ENCODE data around the gene BABAM2. TPM values are rescaled to one million over a fixed set of nuclear protein-coding genes. Genes with fewer than 3 reads are reported as not detected.

Gene BABAM2
- polyA plus RNA-seq, 3 donors = 33.2 to 52.8 (median 49.3) TPM

DNA sequence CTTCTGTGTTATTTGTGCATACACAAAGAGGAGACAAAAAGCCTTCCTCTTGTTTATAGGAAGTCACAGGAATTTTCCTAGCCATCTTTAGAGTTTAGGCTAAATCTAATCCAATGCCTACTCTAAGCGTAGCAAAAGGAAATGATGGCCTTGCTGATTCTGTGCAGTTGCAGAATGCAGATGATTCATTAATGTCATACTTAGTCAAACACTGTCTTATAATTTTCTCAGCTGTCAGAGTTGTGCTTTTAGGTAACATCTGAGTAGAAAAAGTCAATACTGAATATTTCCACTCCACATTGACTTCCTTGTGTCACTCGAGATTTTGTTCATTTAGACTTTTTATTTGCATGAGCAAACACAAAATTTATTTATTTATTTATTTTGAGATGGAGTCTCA, 344.3 kb downstream of the BABAM2 start:
- H2AFZ ChIP-seq (ENCODE audit: insufficient read depth, low read depth, low read length, poor library complexity, severe bottlenecking) = no peak overlapping the region
- intact Hi-C loops (cut with micrococcal nuclease) = no loop called here
- H3K4me1 ChIP-seq (ENCODE audit: control insufficient read depth in 1 of 2, insufficient read depth in 2 of 2, low read length in 2 of 2) = peaks cover 0 to 2% of the 10 kb centered on the region in 2 donors
- Mint-ChIP-seq H3K4me1 (peaks cover 5% of the 10 kb centered on the region), H3K27me3 (ENCODE audit: low read depth in 3 of 3) (peaks cover 0 to 2% (median 0%) of the 10 kb centered on the region in 3 donors), H3K9me3 (no peaks in the 10 kb centered on the region), H3K4me3 (no peak overlapping the region), H3K27ac (no peak overlapping the region), H3K36me3 (peaks cover 21 to 30% of the 10 kb centered on the region in 2 donors)
- peaks cover 5 to 12% of the 10 kb centered on the region in 2 donors for H3K36me3 ChIP-seq (replicated peaks in 1 of 2; ENCODE audit: control insufficient read depth in 1 of 2, insufficient read depth in 2 of 2, low read length in 2 of 2)
- no peak overlapping the region for H3K4me3 ChIP-seq (replicated peaks in 1 of 3; ENCODE audit: low read depth in 2 of 3, low read length in 3 of 3)
- H3K4me2 ChIP-seq (replicated peaks; ENCODE audit: extremely low read depth, low read length, poor library complexity, severe bottlenecking) = no peak overlapping the region
- 100% methylated on average over 1 of the region's 2 CpGs for WGBS (ENCODE audit: insufficient coverage)
- H3K27me3 ChIP-seq (ENCODE audit: control insufficient read depth in 2 of 2, insufficient read depth in 2 of 2, low read length in 2 of 2) = no peaks in the 10 kb centered on the region
- no peaks in the 10 kb centered on the region for H4K20me1 ChIP-seq (ENCODE audit: insufficient read depth, low read length)
- H3K9me3 ChIP-seq (replicated peaks in 1 of 2; ENCODE audit: control insufficient read depth in 1 of 2, insufficient read depth in 1 of 2, low read length in 2 of 2) = no peaks in the 10 kb centered on the region
- DNase-seq = no peak
- H3K9ac ChIP-seq (ENCODE audit: insufficient read depth, low read length, poor library complexity, severe bottlenecking) = no peak overlapping the region
- H3K79me2 ChIP-seq (ENCODE audit: insufficient read depth, low read length) = no peaks in the 10 kb centered on the region
- TF ChIP-seq, protein P1, sequence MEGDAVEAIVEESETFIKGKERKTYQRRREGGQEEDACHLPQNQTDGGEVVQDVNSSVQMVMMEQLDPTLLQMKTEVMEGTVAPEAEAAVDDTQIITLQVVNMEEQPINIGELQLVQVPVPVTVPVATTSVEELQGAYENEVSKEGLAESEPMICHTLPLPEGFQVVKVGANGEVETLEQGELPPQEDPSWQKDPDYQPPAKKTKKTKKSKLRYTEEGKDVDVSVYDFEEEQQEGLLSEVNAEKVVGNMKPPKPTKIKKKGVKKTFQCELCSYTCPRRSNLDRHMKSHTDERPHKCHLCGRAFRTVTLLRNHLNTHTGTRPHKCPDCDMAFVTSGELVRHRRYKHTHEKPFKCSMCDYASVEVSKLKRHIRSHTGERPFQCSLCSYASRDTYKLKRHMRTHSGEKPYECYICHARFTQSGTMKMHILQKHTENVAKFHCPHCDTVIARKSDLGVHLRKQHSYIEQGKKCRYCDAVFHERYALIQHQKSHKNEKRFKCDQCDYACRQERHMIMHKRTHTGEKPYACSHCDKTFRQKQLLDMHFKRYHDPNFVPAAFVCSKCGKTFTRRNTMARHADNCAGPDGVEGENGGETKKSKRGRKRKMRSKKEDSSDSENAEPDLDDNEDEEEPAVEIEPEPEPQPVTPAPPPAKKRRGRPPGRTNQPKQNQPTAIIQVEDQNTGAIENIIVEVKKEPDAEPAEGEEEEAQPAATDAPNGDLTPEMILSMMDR (IDR thresholded peaks at IDR 0.05) = no peak
- H3K27ac ChIP-seq (ENCODE audit: low read depth in 1 of 2, low read length in 2 of 2) = no peak overlapping the region

DNA sequence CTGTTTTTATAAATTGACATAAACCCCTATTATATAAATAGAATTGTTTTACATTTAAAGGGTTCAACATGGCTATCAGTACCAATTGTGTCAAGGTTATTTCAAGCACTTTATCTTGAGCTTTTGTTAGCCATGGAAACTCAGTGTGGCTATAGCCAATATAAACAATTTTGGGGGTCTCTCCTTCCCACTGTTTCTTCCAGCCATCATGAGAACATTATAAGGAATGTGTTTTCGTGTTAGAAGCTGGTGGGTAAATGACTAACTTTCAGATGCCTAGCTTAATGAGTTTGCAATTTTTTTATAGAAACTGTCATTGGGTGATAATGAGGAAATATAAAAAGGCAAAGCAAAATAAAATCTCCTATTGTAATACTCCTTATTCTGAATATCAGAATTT, 348.7 kb downstream of the BABAM2 start:
- intact Hi-C loops (cut with micrococcal nuclease) = no loop called here
- no peak overlapping the region for H2AFZ ChIP-seq (ENCODE audit: insufficient read depth, low read depth, low read length, poor library complexity, severe bottlenecking)
- H3K36me3 ChIP-seq (replicated peaks in 1 of 2; ENCODE audit: control insufficient read depth in 1 of 2, insufficient read depth in 2 of 2, low read length in 2 of 2) = peaks cover 13 to 28% of the 10 kb centered on the region in 2 donors
- Mint-ChIP-seq H3K27ac (no peak overlapping the region), H3K36me3 (peaks cover 30 to 32% of the 10 kb centered on the region in 2 donors), H3K9me3 (no peaks in the 10 kb centered on the region), H3K4me1 (peaks cover 5% of the 10 kb centered on the region), H3K4me3 (no peak overlapping the region), H3K27me3 (ENCODE audit: low read depth in 3 of 3) (peaks cover 0 to 3% (median 0%) of the 10 kb centered on the region in 3 donors)
- no peak overlapping the region for H3K4me2 ChIP-seq (replicated peaks; ENCODE audit: extremely low read depth, low read length, poor library complexity, severe bottlenecking)
- DNase-seq = no peak
- H3K4me1 ChIP-seq (ENCODE audit: control insufficient read depth in 1 of 2, insufficient read depth in 2 of 2, low read length in 2 of 2) = peaks cover 0 to 2% of the 10 kb centered on the region in 2 donors
- TF ChIP-seq, protein P1 (IDR thresholded peaks at IDR 0.05) = no peak
- no peak overlapping the region for H3K27ac ChIP-seq (ENCODE audit: low read depth in 1 of 2, low read length in 2 of 2)
- H3K4me3 ChIP-seq (replicated peaks in 1 of 3; ENCODE audit: low read depth in 2 of 3, low read length in 3 of 3) = no peak overlapping the region
- H3K27me3 ChIP-seq (ENCODE audit: control insufficient read depth in 2 of 2, insufficient read depth in 2 of 2, low read length in 2 of 2) = no peaks in the 10 kb centered on the region
- H3K79me2 ChIP-seq (ENCODE audit: insufficient read depth, low read length) = no peaks in the 10 kb centered on the region
- no CpG with 5 or more reads among the region's 1 CpG for WGBS (ENCODE audit: insufficient coverage)
- H4K20me1 ChIP-seq (ENCODE audit: insufficient read depth, low read length) = no peaks in the 10 kb centered on the region
- H3K9me3 ChIP-seq (replicated peaks in 1 of 2; ENCODE audit: control insufficient read depth in 1 of 2, insufficient read depth in 1 of 2, low read length in 2 of 2) = no peaks in the 10 kb centered on the region
- no peak overlapping the region for H3K9ac ChIP-seq (ENCODE audit: insufficient read depth, low read length, poor library complexity, severe bottlenecking)
